GM18505 (cell line): ENCODE results near the gene DCPS.

Experiments
- ATAC-seq: cut with Tn5 transposase; IDR thresholded peaks from one replicate; pipeline ENCODE4 v1.9.1; 2021; ENCODE audit not compliant: unreplicated experiment
- POLR2A ChIP-seq: IDR thresholded peaks from 4 replicates; pipeline ENCODE4 v1.6.1; 2011; ENCODE audit warnings: borderline replicate concordance; ENCODE audit not compliant: insufficient read depth, insufficient read length; ENCODE audit errors: extremely low read depth

The DCPS gene

GRCh38 chr11:126310200-126310991 lies 6.5 kb downstream of the DCPS start:
- no peak for ATAC-seq
- no peak for TF ChIP-seq POLR2A

- ATAC-seq = no peak
These were observed 7.1 kb downstream of the DCPS start for GRCh38 chr11:126310992-126311310.

GRCh38 chr11:126311401-126312291 lies 7.8 kb downstream of the DCPS start:
- ATAC-seq = peak; percentile 60
- no peak for TF ChIP-seq POLR2A

More at GRCh38 chr11:126310992-126311310, 7.1 kb downstream of the DCPS start:
- TF ChIP-seq POLR2A = no peak

DNA sequence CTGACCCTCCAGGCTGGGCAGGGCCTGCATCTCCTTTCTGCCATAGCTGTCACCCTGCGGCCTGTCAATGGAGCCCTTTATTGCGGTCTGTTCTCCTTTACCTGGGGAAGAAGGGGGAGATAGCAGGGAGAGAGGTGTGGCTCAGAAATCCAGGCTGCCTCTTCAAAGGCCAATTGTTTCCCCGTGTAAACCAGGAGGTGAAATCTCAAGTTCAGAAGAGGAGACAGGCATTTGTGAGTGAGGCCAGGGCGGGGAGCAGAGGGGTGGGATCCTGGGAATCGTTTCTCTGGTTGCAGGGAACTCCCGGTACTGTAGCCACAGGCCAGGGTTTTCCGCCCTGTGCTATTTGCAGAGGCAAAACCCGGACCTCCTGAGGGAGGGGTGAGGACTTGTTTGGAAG lies 9.1 kb downstream of the DCPS start:
- ATAC-seq = no peak
- no peak for TF ChIP-seq POLR2A

GRCh38 chr11:126313826-126314225 lies 10.0 kb downstream of the DCPS start:
- no peak for TF ChIP-seq POLR2A
- ATAC-seq = no peak

DNA sequence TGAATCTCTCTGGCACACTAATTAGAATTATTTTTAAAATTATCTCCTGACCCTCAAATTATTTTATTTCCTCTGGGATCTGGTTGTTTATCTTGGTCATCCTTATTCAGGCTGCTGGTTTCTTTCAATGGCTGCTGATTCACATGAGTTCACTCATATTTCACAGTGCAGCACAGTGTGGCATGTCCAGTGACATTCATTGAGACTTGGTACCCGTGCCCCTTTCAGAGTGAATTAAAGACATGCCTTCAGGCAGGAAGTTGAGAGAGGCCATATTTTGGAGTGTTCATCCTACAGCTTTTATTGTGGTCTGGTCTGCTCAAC lies 13.5 kb downstream of the DCPS start:
- TF ChIP-seq POLR2A = no peak
- no peak for ATAC-seq

- peak; percentile 18 for ATAC-seq
- no peak for TF ChIP-seq POLR2A
These were observed 14.1 kb downstream of the DCPS start for GRCh38 chr11:126317756-126318573.

DNA sequence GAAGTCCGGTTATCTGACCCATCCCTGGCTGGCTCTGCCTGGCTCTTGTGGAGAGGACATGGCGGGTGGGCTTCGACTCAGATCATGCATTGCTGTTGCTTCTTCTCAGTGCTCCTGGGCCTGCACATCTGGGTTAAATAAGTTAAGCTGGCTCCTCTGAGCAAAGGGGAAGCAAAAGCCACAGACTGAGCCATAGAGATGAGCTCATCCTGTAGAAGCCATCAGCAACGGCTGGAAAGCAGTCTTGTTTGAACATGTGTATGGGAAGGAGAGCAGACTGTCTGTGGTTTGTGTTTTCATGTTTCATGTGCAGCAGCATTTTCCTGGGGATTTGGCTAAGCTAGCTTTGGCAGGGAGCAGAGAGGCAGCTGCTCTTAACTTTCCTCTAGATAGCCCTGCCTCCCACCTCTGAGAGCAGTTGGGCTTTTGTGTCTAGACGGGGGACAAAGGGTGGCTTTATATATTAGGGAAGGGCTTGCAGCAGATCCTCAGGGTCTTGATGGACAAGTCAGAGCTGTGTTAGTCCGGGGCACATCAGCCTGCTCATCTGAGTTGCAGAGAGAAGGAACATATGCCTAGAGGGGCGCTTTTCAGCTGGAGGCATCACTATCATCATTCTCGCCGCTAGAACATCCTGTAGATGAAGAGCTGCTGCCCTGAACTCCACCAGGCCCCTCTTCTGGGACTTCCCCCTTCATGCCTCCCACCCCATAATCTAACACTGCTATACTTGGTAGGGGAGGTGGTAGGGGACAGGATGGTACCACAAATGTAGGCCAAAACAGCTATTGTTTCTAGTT lies 14.9 kb downstream of the DCPS start:
- TF ChIP-seq POLR2A = no peak
- ATAC-seq = peak; percentile 87

DNA sequence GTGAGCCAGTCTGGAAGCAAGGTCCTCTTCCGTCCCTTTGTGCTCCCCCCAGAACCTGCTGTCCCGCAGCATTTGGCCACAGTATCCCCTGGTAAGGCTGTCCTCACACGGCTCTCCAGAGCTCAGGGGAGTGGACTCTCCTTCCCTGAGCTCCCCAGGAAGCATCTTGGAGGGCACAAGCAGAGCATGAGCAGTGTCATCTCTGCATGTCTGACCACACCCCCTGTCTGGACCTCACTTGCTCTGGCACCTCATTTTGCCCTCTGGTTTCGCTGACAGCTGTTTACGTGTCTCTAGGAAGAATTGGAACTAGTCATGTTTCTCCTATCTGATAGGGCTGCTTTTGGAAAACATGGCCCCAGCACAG lies 15.5 kb downstream of the DCPS start:
- no peak for ATAC-seq
- TF ChIP-seq POLR2A = no peak

GRCh38 chr11:126322996-126323395 lies 19.1 kb downstream of the DCPS start:
- no peak for ATAC-seq
- TF ChIP-seq POLR2A = no peak

GRCh38 chr11:126327281-126328000 lies 23.6 kb downstream of the DCPS start:
- TF ChIP-seq POLR2A = no peak
- ATAC-seq = no peak

DNA sequence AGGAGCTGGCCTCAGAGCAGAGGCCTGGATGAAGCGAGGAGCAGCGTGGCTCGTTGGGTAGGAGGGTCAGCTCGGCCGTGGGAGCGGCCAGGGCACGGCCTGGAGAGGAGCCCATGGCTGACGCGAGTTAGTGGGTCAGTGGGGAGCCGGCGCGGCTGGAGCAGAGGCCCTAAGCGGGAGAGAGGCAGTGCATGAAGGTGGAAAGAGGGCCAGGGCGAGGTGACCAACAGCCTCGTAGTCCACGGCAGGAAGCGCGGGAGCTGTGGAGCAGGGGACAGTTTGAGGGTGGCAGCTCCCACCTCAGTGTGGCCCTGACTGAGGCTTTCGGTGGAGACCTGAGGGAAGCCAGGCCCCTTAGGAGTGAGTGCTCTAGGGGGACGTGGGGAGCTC lies 24.1 kb downstream of the DCPS start:
- no peak for TF ChIP-seq POLR2A
- ATAC-seq = no peak

GRCh38 chr11:126328444-126328843 lies 24.6 kb downstream of the DCPS start:
- ATAC-seq = no peak
- no peak for TF ChIP-seq POLR2A
